Neutrophil (primary cell): ENCODE results near the gene EHD3.

Experiments
- H3K27ac ChIP-seq: fragments of 200-600 bp; sonication (generic); 2 replicates; pipeline ENCODE4 v1.5.1; 2016; ENCODE audit warnings: mild to moderate bottlenecking, moderate library complexity
- H3K27me3 ChIP-seq: fragments of 200-600 bp; sonication (generic); 2 replicates; pipeline ENCODE4 v1.6.0; 2016; ENCODE audit warnings: mild to moderate bottlenecking
- H3K36me3 ChIP-seq: fragments of 200-600 bp; sonication (generic); 2 replicates; pipeline ENCODE4 v1.5.1; 2017
- H3K4me1 ChIP-seq, 2 experiments: fragments of 200-600 bp in 1 of 2; sonication (generic) in 1 of 2; 1 replicate in 1 of 2; 2 replicates in 1 of 2; pipeline versions ENCODE4 v1.5.1 to v1.6.1; 2013 to 2016; ENCODE audit warnings: low read depth in 1 of 2, low read length in 1 of 2, mild to moderate bottlenecking in 1 of 2, moderate library complexity in 1 of 2; ENCODE audit not compliant: control insufficient read depth in 1 of 2, insufficient read depth in 1 of 2
- H3K4me3 ChIP-seq, 2 experiments: fragments of 200-600 bp in 1 of 2; sonication (generic) in 1 of 2; 1 replicate in 1 of 2; 2 replicates in 1 of 2; pipeline ENCODE4 v1.5.1; 2013 to 2016; ENCODE audit warnings: low read depth in 1 of 2, low read length in 1 of 2, mild to moderate bottlenecking in 1 of 2, moderate library complexity in 1 of 2
- H3K9me3 ChIP-seq: fragments of 200-600 bp; sonication (generic); 2 replicates; pipeline ENCODE4 v1.5.1; 2016
- TF ChIP-seq, protein P1 (sequence below): fragments of 200-600 bp; sonication (generic); IDR thresholded peaks from 2 replicates; pipeline ENCODE4 v1.5.1; 2016; ENCODE audit warnings: antibody characterized with exemption

EHD3 gene

GRCh38 chr2:31304816-31305215 is 70.9 kb downstream of the EHD3 start:
- H3K27ac ChIP-seq: no peak overlapping the region
- no peaks in the 10 kb centered on the region for H3K9me3 ChIP-seq
- H3K27me3 ChIP-seq: no peaks in the 10 kb centered on the region
- H3K4me1 ChIP-seq: no peaks in the 10 kb centered on the region
- TF ChIP-seq, protein P1, sequence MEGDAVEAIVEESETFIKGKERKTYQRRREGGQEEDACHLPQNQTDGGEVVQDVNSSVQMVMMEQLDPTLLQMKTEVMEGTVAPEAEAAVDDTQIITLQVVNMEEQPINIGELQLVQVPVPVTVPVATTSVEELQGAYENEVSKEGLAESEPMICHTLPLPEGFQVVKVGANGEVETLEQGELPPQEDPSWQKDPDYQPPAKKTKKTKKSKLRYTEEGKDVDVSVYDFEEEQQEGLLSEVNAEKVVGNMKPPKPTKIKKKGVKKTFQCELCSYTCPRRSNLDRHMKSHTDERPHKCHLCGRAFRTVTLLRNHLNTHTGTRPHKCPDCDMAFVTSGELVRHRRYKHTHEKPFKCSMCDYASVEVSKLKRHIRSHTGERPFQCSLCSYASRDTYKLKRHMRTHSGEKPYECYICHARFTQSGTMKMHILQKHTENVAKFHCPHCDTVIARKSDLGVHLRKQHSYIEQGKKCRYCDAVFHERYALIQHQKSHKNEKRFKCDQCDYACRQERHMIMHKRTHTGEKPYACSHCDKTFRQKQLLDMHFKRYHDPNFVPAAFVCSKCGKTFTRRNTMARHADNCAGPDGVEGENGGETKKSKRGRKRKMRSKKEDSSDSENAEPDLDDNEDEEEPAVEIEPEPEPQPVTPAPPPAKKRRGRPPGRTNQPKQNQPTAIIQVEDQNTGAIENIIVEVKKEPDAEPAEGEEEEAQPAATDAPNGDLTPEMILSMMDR: no peak
- H3K36me3 ChIP-seq: no peaks in the 10 kb centered on the region
- no peak overlapping the region for H3K4me3 ChIP-seq

- TF ChIP-seq, protein P1: no peak
- Histone ChIP-seq H3K9me3 (no peaks in the 10 kb centered on the region), H3K4me1 (peaks cover under 1 to 3% of the 10 kb centered on the region in 2 experiments), H3K36me3 (no peaks in the 10 kb centered on the region), H3K27me3 (no peaks in the 10 kb centered on the region), H3K4me3 (no peak overlapping the region), H3K27ac (no peak overlapping the region)
Measured at GRCh38 chr2:31312898-31313297, 78.9 kb downstream of the EHD3 start.

DNA sequence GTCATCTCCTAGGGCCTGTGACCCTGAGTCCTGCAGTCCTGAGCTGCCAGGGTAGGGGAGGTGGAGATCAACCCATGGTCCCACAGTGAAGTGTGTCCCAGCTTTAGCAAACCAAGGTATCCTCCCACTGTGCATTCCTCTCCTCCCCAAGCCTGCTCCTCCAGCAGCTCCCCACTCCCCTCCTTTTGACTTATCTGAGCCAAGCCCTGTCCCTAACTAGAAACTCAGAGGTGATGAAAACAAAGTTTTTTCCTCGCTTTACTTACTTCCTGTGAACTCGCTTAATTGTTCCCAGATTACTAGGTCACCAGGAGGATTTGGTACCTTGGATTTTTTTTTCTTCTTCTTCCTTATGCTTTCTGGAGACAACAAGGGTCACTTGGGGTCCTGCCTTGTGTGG is 80.8 kb downstream of the EHD3 start:
- H3K9me3 ChIP-seq: no peaks in the 10 kb centered on the region
- H3K4me3 ChIP-seq: no peak overlapping the region
- TF ChIP-seq, protein P1: no peak
- no peaks in the 10 kb centered on the region for H3K27me3 ChIP-seq
- H3K4me1 ChIP-seq: peaks cover 19 to 21% of the 10 kb centered on the region in 2 experiments
- no peaks in the 10 kb centered on the region for H3K36me3 ChIP-seq
- H3K27ac ChIP-seq: no peak overlapping the region

DNA sequence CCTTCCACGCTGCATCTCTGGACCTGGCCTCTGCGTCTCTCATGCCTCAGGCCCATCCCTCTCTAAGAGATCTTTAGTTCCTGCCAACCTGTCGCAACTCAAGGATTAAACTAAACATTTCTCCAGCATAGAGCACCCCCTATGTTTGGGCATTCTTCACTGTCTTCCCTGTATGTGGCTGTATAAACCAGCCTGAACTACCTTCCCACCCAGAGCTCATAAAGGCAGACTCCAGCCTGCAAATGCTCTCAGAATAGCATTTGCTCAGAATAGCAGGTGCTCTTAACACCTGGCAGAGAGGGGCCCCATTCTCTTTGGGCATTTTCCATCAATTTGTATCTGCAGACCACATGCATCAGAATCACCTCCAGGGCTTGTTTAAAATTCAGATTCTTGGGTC is 83.4 kb downstream of the EHD3 start:
- Histone ChIP-seq H3K27me3 (no peaks in the 10 kb centered on the region), H3K4me3 (no peak overlapping the region), H3K36me3 (no peaks in the 10 kb centered on the region), H3K4me1 (peaks cover 28% of the 10 kb centered on the region in 2 experiments), H3K9me3 (no peaks in the 10 kb centered on the region), H3K27ac (no peak overlapping the region)
- TF ChIP-seq, protein P1: no peak

DNA sequence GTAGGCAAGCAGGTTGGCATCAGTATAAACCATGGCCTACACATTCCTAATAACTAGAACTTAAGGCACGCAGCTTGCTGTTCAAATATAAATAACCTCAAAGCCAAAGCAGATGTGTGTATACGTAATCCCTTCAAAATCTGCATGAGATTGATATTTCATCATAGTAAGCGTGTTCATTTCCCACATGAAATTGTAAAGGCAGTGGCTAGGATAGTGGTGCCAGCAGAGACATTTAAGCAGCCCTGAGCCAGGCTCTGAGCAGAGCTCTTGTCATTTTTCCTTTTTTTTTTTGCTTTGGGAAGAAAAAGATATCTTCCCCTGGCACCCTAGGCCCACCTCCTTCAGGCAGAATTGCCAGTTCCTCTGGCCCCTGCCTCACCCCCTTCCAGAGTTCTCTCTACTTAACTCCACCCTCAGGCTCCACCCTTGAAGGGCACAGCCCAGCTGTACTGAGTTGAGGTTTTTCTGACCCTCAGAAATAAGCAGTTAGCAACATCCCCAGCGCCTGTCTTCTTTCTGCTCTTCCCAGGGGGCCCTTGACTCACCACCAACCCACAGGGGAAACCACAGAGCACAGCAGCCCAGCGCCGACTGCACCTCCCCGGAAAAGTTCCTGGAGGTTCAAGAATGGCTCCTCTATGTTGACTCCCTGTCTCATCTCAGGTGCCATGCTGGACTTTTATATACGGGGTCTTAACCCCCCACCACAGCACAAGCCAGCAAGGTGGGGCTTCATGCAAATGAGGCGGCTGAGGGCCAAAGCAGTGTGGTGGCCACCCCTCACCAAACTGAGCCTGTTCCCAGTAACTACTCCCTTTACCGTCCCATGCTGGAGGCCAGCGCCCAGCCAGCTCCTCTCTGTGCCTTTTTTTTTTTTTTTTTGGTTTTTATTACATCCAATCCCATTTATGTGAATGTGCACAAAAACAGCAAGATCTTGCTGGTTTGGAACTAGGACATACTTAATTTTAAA is 84.7 kb downstream of the EHD3 start:
- TF ChIP-seq, protein P1: no peak
- peak overlapping the region in 1 of 2 experiments; percentile 7 for H3K4me3 ChIP-seq
- no peaks in the 10 kb centered on the region for H3K36me3 ChIP-seq
- H3K27me3 ChIP-seq: no peaks in the 10 kb centered on the region
- peaks cover 28% of the 10 kb centered on the region in 2 experiments for H3K4me1 ChIP-seq
- H3K9me3 ChIP-seq: no peaks in the 10 kb centered on the region
- peak overlapping the region; percentile 76 for H3K27ac ChIP-seq
